ENCODE data around the gene CCR9. TPM values are rescaled to one million over a fixed set of nuclear protein-coding genes. Genes with fewer than 3 reads are reported as not detected.

The CCR9 gene
- total and polyA plus RNA-seq, 10 of the 15 experiments (the other 5 are each of a cell fraction or from before 2014, with no cell fraction given), result 0.05 to 3.9 (median 2.4) TPM

GRCh38 chr3:45951946-45952345 lies 65.6 kb downstream of the CCR9 start:
- Histone ChIP-seq H2AFZ (ENCODE audit: control insufficient read depth, low read depth, low read length) (no peak overlapping the region), H3K36me3 (ENCODE audit: control insufficient read depth in 2 of 2, insufficient read depth in 2 of 2, low read length in 1 of 2) (peaks cover 18 to 47% of the 10 kb centered on the region in 2 experiments), H3K27me3 (replicated peaks in 1 of 2; ENCODE audit: control insufficient read depth in 2 of 2, insufficient read depth in 2 of 2, low read length in 1 of 2) (no peaks in the 10 kb centered on the region), H3K9ac (ENCODE audit: control insufficient read depth, insufficient read depth, low read length) (no peak overlapping the region), H3K4me2 (ENCODE audit: control insufficient read depth, insufficient read depth) (no peak overlapping the region), H3K79me2 (ENCODE audit: control insufficient read depth, insufficient read depth, low read length) (no peaks in the 10 kb centered on the region), H3K27ac (ENCODE audit: control insufficient read depth, insufficient read depth) (no peak overlapping the region), H3K4me3 (no peak overlapping the region), H3K4me1 (ENCODE audit: control insufficient read depth, insufficient read depth, low read length) (no peaks in the 10 kb centered on the region), H4K20me1 (ENCODE audit: control insufficient read depth, insufficient read depth) (no peaks in the 10 kb centered on the region), H3K9me3 (replicated peaks; ENCODE audit: control insufficient read depth, insufficient read depth, low read length) (no peaks in the 10 kb centered on the region)
- ChIA-PET RAD21 (ENCODE audit: unreplicated experiment) (interaction anchor here (1.6 to 2.1 kb wide), 2 partner anchors 9 to 31 kb away, joined by 3 to 6 read pairs; partner anchors contain the start of gene CXCR6), CTCF (interaction anchor here (1.4 to 5.9 kb wide), 5 partner anchors 9 to 126 kb away, joined by 3 to 53 read pairs (median 5); partner anchors contain the start of genes CXCR6 and FYCO1), POLR2A (interaction anchor here (0.6 kb wide), 1 partner anchor 405 kb away, joined by 4 read pairs; no protein-coding TSS in a partner anchor), SMC1A (ENCODE audit: uncharacterized antibody, unreplicated experiment) (interaction anchor here (0.7 to 5.0 kb wide), 6 partner anchors 9 to 135 kb away, joined by 3 to 39 read pairs (median 4); no protein-coding TSS in a partner anchor)
- ATAC-seq (no peak), DNase-seq (ENCODE audit: low read depth, low spot score) (no peak), FAIRE-seq (no peak)
- 86% methylated on average over 6 of the region's 6 CpGs for WGBS (ENCODE audit: insufficient coverage, insufficient replicate concordance, low lambda C conversion rate, missing lambda C conversion rate)
- in situ Hi-C loops (cut with MboI) (no loop called here), intact Hi-C loops (cut with micrococcal nuclease; ENCODE audit: unreplicated experiment) (no loop called here)
- no TSS peak for BruUV-seq (replicated peaks)
- TF ChIP-seq ZNF274 (IDR thresholded peaks at IDR 0.05; ENCODE audit: insufficient read depth, insufficient read length), result no peak
- TF ChIP-seq, protein P1, sequence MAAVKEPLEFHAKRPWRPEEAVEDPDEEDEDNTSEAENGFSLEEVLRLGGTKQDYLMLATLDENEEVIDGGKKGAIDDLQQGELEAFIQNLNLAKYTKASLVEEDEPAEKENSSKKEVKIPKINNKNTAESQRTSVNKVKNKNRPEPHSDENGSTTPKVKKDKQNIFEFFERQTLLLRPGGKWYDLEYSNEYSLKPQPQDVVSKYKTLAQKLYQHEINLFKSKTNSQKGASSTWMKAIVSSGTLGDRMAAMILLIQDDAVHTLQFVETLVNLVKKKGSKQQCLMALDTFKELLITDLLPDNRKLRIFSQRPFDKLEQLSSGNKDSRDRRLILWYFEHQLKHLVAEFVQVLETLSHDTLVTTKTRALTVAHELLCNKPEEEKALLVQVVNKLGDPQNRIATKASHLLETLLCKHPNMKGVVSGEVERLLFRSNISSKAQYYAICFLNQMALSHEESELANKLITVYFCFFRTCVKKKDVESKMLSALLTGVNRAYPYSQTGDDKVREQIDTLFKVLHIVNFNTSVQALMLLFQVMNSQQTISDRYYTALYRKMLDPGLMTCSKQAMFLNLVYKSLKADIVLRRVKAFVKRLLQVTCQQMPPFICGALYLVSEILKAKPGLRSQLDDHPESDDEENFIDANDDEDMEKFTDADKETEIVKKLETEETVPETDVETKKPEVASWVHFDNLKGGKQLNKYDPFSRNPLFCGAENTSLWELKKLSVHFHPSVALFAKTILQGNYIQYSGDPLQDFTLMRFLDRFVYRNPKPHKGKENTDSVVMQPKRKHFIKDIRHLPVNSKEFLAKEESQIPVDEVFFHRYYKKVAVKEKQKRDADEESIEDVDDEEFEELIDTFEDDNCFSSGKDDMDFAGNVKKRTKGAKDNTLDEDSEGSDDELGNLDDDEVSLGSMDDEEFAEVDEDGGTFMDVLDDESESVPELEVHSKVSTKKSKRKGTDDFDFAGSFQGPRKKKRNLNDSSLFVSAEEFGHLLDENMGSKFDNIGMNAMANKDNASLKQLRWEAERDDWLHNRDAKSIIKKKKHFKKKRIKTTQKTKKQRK (IDR thresholded peaks at IDR 0.05; ENCODE audit: low read depth, low read length), result no peak
- TF ChIP-seq ZBTB4 (CRISPR knock-in tag; IDR thresholded peaks at IDR 0.05), result no peak
- no peak for TF ChIP-seq MTA3 (IDR thresholded peaks at IDR 0.05; ENCODE audit: borderline replicate concordance, low read length)
- no peak for TF ChIP-seq CHD4 (IDR thresholded peaks at IDR 0.05)
- no peak for TF ChIP-seq BRCA1 (IDR thresholded peaks at IDR 0.05; ENCODE audit: low read depth, low read length)
- TF ChIP-seq PBX3 (IDR thresholded peaks at IDR 0.05; ENCODE audit: insufficient replicate concordance, low read depth, low read length), result no peak
- no peak for TF ChIP-seq ZZZ3 (IDR thresholded peaks at IDR 0.05; ENCODE audit: control insufficient read depth, insufficient read length, low read depth)
- TF ChIP-seq LARP7 (IDR thresholded peaks at IDR 0.05), result no peak
- TF ChIP-seq CBX3 (IDR thresholded peaks at IDR 0.05; ENCODE audit: borderline replicate concordance, low read depth), result no peak
- TF ChIP-seq ZNF592 (IDR thresholded peaks at IDR 0.05), result no peak
- no peak for TF ChIP-seq ETV6 (conservative IDR thresholded peaks at IDR 0.05 in 1 of 2, IDR thresholded peaks at IDR 0.05 in 1 of 2; ENCODE audit: borderline replicate concordance in 1 of 2, low read depth in 1 of 2)
